Measurements from ENCODE around the gene TNIK. TPM values are rescaled to one million over a fixed set of nuclear protein-coding genes. Genes with fewer than 3 reads are reported as not detected.

TNIK gene
- total and polyA plus RNA-seq, 10 of the 15 experiments (the other 5 are each of a cell fraction or from before 2014, with no cell fraction given), result 13.9 to 74.3 (median 48.2) TPM

DNA sequence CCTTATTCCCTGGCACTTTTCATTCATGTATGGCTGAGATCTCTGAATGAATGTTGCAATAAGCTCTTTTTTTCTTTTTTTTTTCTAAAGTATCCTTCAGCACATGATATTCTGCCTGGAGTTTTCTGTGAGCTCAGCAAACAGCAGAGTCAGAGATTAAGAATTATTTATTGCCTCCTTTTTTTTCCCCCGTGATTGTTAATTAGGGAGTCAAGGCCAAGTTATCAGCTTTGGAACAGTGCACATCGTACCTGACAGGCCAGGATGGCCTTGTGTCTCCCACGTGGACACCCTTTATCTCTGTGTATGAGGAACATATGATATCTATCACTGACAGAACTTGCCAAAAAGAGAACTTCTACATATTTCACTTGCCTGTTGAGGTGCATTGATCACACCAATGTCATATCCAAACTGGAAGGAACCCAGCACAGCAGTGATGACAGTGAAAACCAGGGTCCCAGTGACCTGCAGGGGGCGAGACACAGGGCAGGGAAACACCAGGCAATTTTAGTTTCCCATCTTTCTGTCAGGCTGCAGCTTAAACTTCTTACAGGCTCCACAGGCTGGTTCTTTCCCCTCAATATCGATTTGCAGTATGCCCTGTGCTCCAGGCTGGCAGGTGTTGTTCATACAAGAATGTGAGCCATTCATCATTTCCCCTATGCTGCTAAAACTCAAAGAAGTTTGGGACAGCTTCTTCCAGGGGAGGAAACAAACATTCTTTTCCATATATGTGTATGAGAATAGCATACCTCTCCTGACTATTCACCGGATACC, 441.9 kb downstream of the TNIK start:
- WGBS (ENCODE audit: insufficient coverage, insufficient replicate concordance, low lambda C conversion rate, missing lambda C conversion rate), result 20% methylated on average over 6 of the region's 6 CpGs
- no peak overlapping the region for H3K4me2 ChIP-seq (ENCODE audit: control insufficient read depth, insufficient read depth)
- peak; percentile 56 for ATAC-seq
- no TSS peak for BruUV-seq (replicated peaks)
- no peak for FAIRE-seq
- no peaks in the 10 kb centered on the region for H3K4me1 ChIP-seq (ENCODE audit: control insufficient read depth, insufficient read depth, low read length)
- SMC1A ChIA-PET (ENCODE audit: uncharacterized antibody, unreplicated experiment), result interaction anchor here (0.6 to 0.7 kb wide), 2 partner anchors 22 to 546 kb away, joined by 3 to 4 read pairs; no protein-coding TSS in a partner anchor
- TF ChIP-seq, protein P1, sequence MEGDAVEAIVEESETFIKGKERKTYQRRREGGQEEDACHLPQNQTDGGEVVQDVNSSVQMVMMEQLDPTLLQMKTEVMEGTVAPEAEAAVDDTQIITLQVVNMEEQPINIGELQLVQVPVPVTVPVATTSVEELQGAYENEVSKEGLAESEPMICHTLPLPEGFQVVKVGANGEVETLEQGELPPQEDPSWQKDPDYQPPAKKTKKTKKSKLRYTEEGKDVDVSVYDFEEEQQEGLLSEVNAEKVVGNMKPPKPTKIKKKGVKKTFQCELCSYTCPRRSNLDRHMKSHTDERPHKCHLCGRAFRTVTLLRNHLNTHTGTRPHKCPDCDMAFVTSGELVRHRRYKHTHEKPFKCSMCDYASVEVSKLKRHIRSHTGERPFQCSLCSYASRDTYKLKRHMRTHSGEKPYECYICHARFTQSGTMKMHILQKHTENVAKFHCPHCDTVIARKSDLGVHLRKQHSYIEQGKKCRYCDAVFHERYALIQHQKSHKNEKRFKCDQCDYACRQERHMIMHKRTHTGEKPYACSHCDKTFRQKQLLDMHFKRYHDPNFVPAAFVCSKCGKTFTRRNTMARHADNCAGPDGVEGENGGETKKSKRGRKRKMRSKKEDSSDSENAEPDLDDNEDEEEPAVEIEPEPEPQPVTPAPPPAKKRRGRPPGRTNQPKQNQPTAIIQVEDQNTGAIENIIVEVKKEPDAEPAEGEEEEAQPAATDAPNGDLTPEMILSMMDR (IDR thresholded peaks at IDR 0.05 in 2 of 3, conservative IDR thresholded peaks at IDR 0.05 in 1 of 3; ENCODE audit: control insufficient read depth in 2 of 3, extremely low read depth in 1 of 3, insufficient read depth in 1 of 3, low read depth in 3 of 3, low read length in 3 of 3), result 0 out of 6 replicates have a peak, but pooled peaks of 2 of the 3 experiments have one; percentile 2 to 16
- TF ChIP-seq, protein P2, sequence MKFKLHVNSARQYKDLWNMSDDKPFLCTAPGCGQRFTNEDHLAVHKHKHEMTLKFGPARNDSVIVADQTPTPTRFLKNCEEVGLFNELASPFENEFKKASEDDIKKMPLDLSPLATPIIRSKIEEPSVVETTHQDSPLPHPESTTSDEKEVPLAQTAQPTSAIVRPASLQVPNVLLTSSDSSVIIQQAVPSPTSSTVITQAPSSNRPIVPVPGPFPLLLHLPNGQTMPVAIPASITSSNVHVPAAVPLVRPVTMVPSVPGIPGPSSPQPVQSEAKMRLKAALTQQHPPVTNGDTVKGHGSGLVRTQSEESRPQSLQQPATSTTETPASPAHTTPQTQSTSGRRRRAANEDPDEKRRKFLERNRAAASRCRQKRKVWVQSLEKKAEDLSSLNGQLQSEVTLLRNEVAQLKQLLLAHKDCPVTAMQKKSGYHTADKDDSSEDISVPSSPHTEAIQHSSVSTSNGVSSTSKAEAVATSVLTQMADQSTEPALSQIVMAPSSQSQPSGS (IDR thresholded peaks at IDR 0.05; ENCODE audit: low read length), result no peak
- TF ChIP-seq DPF2 (IDR thresholded peaks at IDR 0.05), result no peak
- no peak for DNase-seq (ENCODE audit: low read depth, low spot score)
- intact Hi-C loops (cut with micrococcal nuclease; ENCODE audit: unreplicated experiment) (no loop called here), in situ Hi-C loops (cut with MboI) (no loop called here)
- no peaks in the 10 kb centered on the region for H3K36me3 ChIP-seq (ENCODE audit: control insufficient read depth in 2 of 2, insufficient read depth in 2 of 2, low read length in 1 of 2)
- RAD21 ChIA-PET (ENCODE audit: unreplicated experiment), result interaction anchor here (0.6 to 1.1 kb wide), 2 partner anchors 29 to 549 kb away, joined by 3 to 4 read pairs; no protein-coding TSS in a partner anchor
- POLR2A ChIA-PET, result no interaction called here
- no peaks in the 10 kb centered on the region for H4K20me1 ChIP-seq (ENCODE audit: control insufficient read depth, insufficient read depth)
- H3K4me3 ChIP-seq, result no peak overlapping the region
- no peak overlapping the region for H3K27ac ChIP-seq (ENCODE audit: control insufficient read depth, insufficient read depth)
- no peaks in the 10 kb centered on the region for H3K9me3 ChIP-seq (replicated peaks; ENCODE audit: control insufficient read depth, insufficient read depth, low read length)
- H3K27me3 ChIP-seq (replicated peaks in 1 of 2; ENCODE audit: control insufficient read depth in 2 of 2, insufficient read depth in 2 of 2, low read length in 1 of 2), result no peaks in the 10 kb centered on the region; a peak in 1 of 4 replicates
- no peak overlapping the region for H3K9ac ChIP-seq (ENCODE audit: control insufficient read depth, insufficient read depth, low read length)
- CTCF ChIA-PET, result interaction anchor here (0.7 to 4.7 kb wide), 8 partner anchors 10 to 1385 kb away, joined by 3 to 21 read pairs (median 3); no protein-coding TSS in a partner anchor
- no peak overlapping the region for H2AFZ ChIP-seq (ENCODE audit: control insufficient read depth, low read depth, low read length)
- no peaks in the 10 kb centered on the region for H3K79me2 ChIP-seq (ENCODE audit: control insufficient read depth, insufficient read depth, low read length)

All from GM12878 (cell line).